GM20000 (cell line): ENCODE data around the gene ABCA3.

ENCODE experiments used
- DNase-seq: peaks from one replicate; pipeline ENCODE4 v3.0.0; 2012; ENCODE audit warnings: low spot score
- CTCF ChIP-seq: IDR thresholded peaks from 2 replicates; pipeline ENCODE4 v1.5.1; 2012; ENCODE audit warnings: mild to moderate bottlenecking, control low read depth; ENCODE audit errors: extremely low read depth, missing control alignments

ABCA3 gene

DNA sequence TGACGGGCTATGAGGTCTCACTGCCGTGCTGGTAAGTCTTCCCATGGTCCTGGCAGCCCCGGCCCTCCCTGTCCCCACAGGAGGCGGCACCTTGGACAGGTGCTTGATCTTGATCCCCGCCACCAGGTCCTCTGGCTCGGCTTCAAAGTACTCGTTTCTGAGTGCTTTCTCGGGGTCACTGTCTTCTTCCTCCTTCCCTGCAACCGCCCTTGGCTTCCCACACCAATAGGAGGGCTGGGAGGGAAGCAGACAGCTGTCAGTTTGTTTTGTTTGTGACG is 40.7 kb downstream of the ABCA3 start:
- no peak for TF ChIP-seq CTCF
- no peak for DNase-seq

DNA sequence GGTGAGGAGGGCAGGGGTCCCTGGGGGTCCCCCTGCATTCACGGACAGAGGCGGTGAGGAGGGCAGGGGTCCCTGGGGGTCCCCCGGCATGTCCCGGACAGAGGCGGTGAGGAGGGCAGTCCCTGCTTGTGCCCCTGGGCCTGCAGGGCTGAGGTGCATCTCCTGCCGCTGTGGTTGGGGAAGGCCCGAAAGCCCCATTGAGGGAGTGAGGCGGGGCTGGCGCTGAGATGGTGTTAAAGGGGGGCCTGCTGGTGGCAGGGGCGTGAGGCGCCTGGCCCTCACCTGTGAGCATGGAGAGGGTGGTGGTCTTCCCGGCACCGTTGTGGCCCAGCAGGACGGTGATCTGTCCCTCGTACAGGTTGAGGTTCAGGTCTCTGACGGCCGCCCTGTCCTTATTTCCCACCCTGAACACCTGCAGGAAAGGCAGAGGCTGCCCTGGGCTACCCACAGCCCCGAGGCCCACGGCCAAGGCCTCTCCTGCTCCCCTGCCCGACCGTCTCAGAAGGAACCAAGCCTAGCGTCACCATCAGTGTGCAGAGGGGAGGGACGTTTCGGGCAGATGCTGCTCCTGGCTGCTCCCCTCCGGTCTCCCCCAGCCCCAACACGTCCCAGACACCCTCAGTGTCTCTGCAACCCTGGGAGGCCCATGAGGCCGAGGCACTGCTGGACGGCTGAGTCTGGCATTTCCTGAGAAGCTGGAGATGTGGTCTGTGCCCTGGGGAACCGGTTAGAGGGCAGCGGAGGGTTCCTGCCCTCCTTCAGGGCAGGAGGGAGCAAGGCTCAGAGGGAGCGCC is 41.2 kb downstream of the ABCA3 start:
- no peak for DNase-seq
- TF ChIP-seq CTCF = no peak

GRCh38 chr16:2298621-2299020 is 41.9 kb downstream of the ABCA3 start:
- DNase-seq = no peak
- no peak for TF ChIP-seq CTCF

- no peak for DNase-seq
- TF ChIP-seq CTCF = no peak
Observed at GRCh38 chr16:2297506-2297860, 43.0 kb downstream of the ABCA3 start.

DNA sequence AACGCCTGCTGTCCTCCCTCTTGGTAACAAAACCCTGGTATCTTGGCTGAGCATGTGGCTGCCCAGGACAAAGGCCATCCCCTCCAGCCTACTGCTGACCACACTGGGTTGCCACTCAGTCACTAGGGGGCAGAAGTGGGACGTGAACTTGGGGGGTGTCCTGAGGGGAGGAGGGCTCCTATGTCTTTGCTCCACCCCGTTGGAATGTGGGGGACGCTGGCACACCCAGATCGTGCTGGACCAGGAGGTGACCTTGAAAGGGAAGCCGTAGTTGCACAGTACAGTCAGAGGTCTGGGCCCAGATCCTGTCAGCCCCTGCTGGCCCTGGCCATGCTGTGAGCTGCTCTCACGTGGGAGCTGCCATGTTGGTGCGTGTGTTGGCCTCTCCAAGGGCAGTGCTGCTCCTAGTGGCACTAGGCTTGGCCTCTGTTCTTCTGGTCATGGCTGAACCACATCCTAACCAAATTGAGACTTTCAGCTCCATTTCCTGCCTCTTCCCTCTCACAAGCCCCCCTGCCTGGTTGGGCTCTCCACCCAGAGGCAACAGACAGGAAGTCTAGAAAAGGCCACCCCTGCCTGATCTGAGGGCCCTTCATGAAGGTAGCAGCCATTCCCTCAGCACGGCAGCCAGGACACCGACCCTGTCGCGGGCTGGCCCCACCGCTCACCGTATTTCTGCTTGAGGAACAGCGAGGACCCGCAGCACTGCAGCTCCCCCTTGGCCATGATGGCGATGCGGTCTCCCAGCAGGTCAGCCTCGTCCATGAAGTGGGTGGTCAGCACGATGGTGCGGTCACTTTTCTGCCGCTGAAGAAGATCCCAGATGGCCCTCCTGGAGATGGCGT is 43.6 kb downstream of the ABCA3 start:
- DNase-seq = peak; percentile 65
- TF ChIP-seq CTCF = peak; percentile 29

- peak; percentile 68 for DNase-seq
- TF ChIP-seq CTCF = no peak
Observed at GRCh38 chr16:2295056-2295798, 45.3 kb downstream of the ABCA3 start.

DNA sequence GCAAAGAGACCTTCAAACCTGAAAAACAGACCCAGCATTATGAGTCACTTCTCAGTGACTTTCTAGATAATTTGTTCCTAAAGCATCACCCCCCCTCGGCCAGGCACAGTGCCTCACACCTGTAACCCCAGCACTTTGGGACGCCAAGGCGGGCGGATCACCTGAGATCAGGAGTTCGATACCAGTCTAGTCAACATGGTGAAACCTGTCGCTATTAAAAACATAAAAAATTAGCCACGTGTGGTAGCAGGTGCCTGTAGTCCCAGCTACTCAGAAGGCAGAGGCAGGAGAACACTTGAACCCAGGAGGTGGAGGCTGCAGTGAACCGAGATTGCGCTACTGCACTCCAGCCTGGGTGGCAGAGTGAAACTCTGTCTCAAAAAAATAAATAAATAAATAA is 48.3 kb downstream of the ABCA3 start:
- no peak for DNase-seq
- TF ChIP-seq CTCF = no peak
